8988T (cell line): ENCODE measurements around the gene FAM163B.
A peak's percentile ranks its signal among the peaks of the same experiment; 100 is the strongest.
"Not testable (repeated sequence)": the region's sequence is repeated elsewhere in the genome, so short reads cannot be mapped to it uniquely, and the experiment has no call there.

Source experiments
- DNase-seq: peaks from one replicate; pipeline ENCODE4 v3.0.0; 2011

FAM163B gene

GRCh38 chr9:133564451-133565116 is 44.6 kb downstream of the FAM163B start:
- DNase-seq = no peak

DNA sequence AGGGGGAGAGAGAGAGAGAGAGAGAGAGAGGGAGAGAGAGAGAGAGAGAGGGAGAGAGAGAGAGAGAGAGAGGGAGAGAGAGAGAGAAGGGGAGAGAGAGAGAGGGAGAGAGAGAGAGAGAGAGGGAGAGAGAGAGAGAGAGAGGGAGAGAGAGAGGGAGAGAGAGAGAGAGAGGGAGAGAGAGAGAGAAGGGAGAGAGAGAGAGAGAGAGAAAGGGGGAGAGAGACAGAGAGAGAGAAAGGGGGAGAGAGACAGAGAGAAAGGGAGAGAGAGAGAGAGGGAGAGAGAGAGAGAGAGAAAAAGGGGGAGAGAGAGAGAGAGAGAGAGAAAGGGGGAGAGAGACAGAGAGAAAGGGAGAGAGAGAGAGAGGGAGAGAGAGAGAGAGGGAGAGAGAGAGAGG is 45.4 kb downstream of the FAM163B start:
- DNase-seq = not testable (repeated sequence)

DNA sequence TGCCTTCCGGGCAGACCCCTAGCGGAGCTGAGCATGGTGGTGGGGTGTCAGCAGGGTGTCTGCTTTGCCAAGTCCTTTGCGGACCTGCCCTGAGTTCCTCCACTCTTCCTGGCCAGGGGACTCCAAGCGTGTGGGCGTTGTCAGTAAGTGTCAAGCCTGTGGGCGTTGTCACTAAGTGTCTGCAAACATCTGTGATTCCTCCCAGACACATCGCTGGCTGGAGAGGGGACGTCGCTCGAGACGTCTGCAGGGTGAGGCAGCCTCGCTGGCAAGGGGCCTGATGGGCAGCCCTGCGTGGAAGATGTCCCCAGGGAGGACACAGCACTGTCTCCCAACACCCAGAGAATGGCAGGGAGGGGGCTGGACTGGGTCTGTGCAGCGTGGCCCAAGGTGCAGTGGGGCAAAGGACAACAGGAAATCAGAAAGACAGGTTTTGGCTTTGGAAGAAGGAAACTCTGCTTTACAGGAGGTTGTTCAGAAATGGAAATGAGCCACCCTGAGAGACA is 45.8 kb downstream of the FAM163B start:
- no peak for DNase-seq

- DNase-seq = no peak
These were observed 46.4 kb downstream of the FAM163B start for GRCh38 chr9:133562611-133563290.

- DNase-seq = no peak
These were observed 47.1 kb downstream of the FAM163B start for GRCh38 chr9:133561976-133562554.

DNA sequence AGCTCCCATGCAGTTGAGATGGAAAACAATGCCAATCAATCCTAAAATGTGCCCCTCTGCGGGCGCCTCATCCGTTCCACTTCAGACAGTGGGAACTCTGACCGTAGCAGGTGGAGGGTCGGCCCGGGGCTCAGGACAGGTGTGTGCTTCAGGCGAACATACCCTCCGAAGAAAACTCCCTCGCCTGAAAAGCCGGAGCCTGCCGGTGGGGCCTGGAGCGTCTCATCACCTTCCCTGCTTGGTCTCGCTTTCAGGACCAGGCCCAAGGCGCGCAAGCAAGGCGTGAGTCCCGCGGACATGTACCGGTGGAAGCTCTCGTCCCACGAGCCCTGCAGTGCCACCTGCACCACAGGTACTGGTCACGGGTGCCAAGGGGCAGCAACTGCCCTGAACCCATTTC is 48.2 kb downstream of the FAM163B start:
- DNase-seq = no peak

GRCh38 chr9:133560311-133560710 is 48.9 kb downstream of the FAM163B start:
- no peak for DNase-seq

DNA sequence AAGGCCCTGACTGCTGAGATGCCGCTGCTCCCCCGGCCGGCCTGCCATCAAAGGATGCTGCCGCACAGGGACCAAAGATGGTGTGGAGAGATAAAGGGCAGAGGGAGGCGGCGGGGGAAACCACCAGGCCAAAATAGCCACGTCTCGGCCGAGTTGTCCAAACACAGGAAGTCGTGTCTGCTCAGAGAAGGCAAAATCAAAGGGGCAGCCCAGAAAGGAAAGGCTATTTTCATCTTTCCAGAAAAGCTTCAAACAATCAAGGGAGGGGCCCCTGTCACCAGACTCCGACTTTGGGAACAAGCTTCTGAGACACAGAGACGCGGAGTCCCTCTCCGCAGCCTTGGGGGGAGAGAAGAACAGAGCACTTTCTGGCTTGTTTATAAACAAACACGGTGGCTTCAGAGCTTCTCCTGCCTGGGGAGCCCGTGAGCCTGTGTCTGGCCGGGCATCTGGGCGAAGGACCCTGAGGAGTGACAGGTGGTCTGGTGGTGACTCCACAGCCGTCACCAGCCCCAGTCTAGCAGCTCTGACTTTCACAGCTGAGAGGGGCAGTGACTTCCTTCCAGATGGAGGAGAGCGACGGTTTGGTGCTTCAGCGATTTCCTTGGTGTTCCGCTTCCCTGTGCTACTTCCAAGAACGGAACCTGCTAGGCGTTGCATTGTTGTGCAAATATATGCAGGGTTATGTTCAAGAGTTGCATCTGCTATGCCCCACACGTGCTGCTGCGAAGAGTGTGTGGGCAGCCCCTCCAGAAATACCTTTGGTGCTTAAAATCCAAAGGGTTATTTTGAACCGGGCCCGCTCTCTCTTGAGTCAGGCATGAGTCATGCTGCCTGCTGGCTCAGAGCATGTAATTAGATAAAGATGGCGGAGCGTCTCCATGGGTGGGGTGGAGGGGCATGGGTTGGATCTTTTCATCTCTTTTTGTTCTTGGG is 50.7 kb downstream of the FAM163B start:
- DNase-seq = peak; percentile 84

- DNase-seq = no peak
These were observed 51.6 kb downstream of the FAM163B start for GRCh38 chr9:133557581-133557980.

- DNase-seq = no peak
These were observed 52.8 kb downstream of the FAM163B start for GRCh38 chr9:133556354-133556753.

GRCh38 chr9:133554729-133555128 is 54.5 kb downstream of the FAM163B start:
- DNase-seq = no peak

GRCh38 chr9:133553973-133554713 is 55.0 kb downstream of the FAM163B start:
- DNase-seq = no peak

GRCh38 chr9:133553123-133553522 is 56.1 kb downstream of the FAM163B start:
- no peak for DNase-seq

- no peak for DNase-seq
These were observed 57.0 kb downstream of the FAM163B start for GRCh38 chr9:133552236-133552635.

DNA sequence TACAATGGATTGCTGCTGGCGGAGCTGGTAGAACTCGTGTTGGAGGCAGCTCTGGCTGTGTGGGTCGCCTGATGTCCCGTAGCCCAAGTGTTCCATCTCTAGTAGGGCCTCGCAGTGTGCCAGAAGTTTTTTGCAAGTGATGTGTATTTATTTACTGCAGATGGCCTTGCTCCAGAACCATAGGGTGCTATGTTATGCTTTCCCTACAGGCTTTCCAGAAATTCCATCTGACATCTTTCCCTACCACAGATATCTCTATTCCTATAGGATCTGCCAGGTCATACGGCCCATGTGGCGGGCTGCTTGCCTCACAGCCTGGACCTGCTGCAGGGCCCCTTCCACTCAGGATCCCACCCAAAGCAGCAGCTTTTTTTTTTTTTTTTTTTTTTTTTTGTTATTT is 57.7 kb downstream of the FAM163B start:
- DNase-seq = no peak

GRCh38 chr9:133547116-133547515 is 62.1 kb downstream of the FAM163B start:
- DNase-seq = no peak

DNA sequence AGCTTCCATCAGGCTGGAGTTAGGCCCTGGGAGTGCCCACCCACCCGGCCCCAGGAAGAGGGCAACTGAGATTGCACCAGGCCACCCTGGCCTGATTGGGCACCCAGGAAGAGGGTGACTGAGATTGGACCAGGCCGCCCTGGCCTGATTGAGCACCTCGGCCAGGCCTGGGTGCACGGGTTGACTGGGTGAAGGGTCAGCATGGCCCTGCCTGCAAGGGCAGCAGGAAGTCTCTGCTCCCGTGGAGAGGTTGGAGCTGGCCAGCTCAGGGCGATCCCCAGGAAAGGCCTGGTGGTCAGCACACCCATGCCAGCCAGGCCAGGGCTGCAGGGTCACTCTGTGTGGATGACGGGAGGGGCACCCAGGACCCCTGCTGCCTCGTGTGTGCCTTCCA is 62.9 kb downstream of the FAM163B start:
- DNase-seq = no peak

GRCh38 chr9:133545494-133546286 is 63.5 kb downstream of the FAM163B start:
- no peak for DNase-seq

- no peak for DNase-seq
These were observed 65.3 kb downstream of the FAM163B start for GRCh38 chr9:133543772-133544467.

GRCh38 chr9:133542002-133542401 is 67.2 kb downstream of the FAM163B start:
- DNase-seq = no peak

GRCh38 chr9:133540698-133541025 is 68.5 kb downstream of the FAM163B start:
- DNase-seq = no peak
